HT-29 (cell line): ENCODE data around the gene CNOT6L. TPM values are rescaled to one million over a fixed set of nuclear protein-coding genes. Genes with fewer than 3 reads are reported as not detected.
A peak's percentile ranks its signal among the peaks of the same experiment; 100 is the strongest.
"Not testable (repeated sequence)": the region's sequence is repeated elsewhere in the genome, so short reads cannot be mapped to it uniquely, and the experiment has no call there.

Source experiments
- DNase-seq: peaks from one replicate; pipeline ENCODE4 v3.0.0-alpha.2; 2015; ENCODE audit warnings: low spot score
- total RNA-seq: library from RNA; depleted of rRNA; stranded (reverse); fragments of >200 nt; shearing (Covaris generic); gene quantifications from 2 replicates; pipeline ENCODE4 v1.2.3, GENCODE V29; 2014

CNOT6L gene
- total RNA-seq, 1 experiment from 2014 or later, result 3.6 TPM

- no peak for DNase-seq
Observed at GRCh38 chr4:77782102-77782835, 36.9 kb downstream of the CNOT6L start.

- not testable (repeated sequence) for DNase-seq
Observed at GRCh38 chr4:77780762-77781161, 38.4 kb downstream of the CNOT6L start.

GRCh38 chr4:77777135-77777807 lies 41.9 kb downstream of the CNOT6L start:
- DNase-seq, result no peak

GRCh38 chr4:77776182-77777134 lies 42.7 kb downstream of the CNOT6L start:
- DNase-seq, result no peak

GRCh38 chr4:77773101-77773500 lies 46.1 kb downstream of the CNOT6L start:
- DNase-seq, result no peak

DNA sequence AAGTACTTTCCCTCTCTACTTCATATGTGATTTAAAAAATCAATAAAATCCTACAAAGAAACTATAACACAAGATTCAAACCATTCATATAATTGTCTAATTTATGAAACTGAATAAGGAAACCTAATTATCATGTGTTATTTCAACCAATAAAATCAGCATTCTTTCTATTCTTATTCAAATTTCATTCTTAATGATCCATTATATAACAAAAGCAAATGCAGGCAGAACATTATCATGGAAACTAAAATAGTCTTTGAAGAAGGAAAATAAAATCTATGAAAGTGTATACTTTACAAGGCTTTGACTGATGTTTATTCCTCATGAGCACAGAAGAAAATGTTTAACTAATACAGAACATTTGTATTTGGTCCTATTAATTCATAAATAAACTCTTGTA lies 47.6 kb downstream of the CNOT6L start:
- no peak for DNase-seq

DNA sequence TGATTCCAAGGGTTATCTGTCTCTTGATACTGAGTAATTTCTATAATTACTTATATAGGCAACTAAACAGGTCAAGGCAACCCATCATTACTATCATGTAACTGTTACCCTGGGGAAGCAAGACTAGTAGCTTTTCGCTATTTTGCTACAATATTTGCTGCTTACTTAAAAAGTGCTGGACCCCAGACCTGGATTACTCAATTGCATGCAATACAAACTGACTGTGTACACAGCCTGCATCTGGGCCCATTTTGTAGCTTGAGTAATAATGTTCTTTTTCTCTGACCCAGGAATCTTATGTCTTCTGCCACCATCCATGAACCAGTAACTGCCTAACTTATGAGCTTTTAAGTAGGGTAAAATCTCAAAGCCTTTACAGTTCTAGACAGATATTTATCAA lies 53.4 kb downstream of the CNOT6L start:
- no peak for DNase-seq

DNA sequence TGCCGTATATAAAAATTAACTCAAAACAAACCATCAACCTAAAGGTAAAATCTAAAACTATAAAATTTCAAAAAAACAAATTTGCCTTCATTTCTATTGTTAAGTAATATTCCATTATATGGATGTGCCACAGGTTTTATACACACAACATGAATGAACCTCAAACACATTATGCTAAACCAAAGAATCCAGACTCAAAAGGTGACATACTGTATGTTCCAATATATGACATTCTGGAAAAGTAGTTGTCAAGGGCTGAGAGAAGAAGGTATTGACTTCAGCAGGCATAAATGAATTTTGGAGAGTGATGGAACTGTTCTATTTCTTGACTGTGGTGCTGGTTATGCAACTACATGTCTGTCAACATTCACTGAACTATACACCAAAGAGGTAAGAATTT lies 56.6 kb downstream of the CNOT6L start:
- no peak for DNase-seq

- DNase-seq, result no peak
Observed at GRCh38 chr4:77761595-77761994, 57.6 kb downstream of the CNOT6L start.

DNA sequence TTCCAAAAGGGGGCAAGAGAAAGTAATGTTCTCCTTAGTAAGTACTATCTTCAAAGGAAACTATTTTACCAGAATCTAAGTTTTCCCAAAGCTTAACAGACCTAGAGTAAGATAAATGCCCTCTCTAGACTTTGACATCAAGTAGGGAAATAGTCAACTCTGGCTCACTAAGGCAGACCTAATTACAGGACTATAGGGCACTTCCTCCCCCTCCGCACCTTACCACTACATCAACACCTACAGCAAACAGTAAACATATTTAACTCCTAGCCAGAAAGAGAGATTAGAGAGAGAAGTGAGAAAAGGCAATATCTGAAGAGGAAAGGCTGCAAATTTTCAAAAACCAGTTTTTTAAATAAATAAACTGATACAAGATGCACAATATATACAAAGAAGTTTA lies 60.4 kb downstream of the CNOT6L start:
- no peak for DNase-seq

- no peak for DNase-seq
Observed at GRCh38 chr4:77751764-77752163, 67.4 kb downstream of the CNOT6L start.

DNA sequence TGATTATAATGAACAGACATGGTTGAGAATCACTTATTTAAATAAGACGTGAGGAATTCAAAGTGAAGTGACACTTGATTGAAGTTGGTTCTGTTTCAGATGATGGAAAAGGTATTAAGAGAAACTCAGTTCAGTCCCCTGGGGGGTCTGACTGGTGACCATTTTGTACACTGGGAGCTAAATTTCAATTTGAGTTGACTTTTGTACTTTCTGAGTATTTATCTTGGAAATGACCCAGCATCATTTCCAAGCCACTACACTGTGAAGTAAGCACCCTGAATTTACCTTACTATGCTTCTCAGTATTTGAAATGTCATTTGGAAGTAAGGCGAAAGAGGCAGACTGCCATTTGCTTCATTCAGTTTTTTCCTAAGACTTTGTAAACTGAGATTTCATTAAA lies 73.4 kb downstream of the CNOT6L start:
- DNase-seq, result no peak

GRCh38 chr4:77742054-77742453 lies 77.1 kb downstream of the CNOT6L start:
- no peak for DNase-seq

DNA sequence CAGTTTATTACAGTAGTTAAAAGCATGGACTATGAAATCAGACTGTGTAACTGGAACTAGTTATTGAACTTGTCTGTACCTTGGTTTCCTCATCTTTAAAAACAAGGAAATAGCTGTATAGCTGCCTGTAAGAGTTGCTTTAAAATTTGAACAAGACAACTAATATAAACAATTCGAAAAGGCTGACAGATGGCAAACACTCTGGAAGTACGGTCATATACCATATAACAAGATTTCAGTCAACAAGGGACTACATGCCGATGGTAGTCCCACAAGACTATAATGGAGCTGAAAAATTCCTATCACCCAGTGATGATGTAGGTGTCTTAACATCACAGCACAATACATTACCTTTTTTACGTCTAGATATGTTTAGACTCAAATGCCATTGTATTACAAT lies 78.7 kb downstream of the CNOT6L start:
- no peak for DNase-seq

GRCh38 chr4:77734928-77735327 lies 84.2 kb downstream of the CNOT6L start:
- peak; percentile 67 for DNase-seq

GRCh38 chr4:77731656-77732055 lies 87.5 kb downstream of the CNOT6L start:
- no peak for DNase-seq

DNA sequence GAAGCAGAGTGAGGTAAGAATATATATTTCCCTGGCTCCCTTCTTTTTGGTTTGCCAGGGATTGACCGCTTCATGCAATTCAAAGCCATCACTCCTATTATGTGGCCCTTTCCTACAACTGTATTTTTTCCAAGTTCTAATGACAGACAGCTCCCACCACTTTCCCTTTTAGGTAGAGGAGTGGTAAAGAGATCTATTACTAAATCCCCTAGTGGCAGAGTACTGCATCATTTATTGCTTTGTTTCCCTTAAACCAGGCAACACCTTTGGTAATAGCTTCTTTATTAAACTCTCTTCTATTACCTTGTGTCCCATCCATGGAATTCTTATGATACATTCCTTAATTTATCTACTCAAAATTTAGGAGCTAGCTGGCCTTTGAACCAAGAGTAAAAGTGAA lies 90.7 kb downstream of the CNOT6L start:
- DNase-seq, result no peak

DNA sequence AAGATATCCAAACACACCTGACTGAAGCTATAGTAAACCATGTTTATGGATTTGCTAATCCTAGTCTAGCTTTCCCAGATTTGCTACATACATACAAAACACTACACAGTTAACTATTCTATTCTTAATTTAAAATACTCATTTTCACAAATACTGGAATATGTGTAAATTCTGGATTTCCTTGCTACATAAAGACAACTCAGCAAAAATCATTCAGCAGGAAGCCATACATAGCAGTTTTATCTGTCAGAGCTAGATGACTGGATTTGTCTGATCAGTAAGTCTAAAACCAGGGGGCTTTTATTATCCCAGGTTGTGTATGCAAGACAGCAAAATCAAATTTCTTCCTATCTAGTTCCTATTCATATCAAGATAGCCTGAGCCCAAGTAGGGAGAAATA lies 98.1 kb downstream of the CNOT6L start:
- DNase-seq, result no peak

DNA sequence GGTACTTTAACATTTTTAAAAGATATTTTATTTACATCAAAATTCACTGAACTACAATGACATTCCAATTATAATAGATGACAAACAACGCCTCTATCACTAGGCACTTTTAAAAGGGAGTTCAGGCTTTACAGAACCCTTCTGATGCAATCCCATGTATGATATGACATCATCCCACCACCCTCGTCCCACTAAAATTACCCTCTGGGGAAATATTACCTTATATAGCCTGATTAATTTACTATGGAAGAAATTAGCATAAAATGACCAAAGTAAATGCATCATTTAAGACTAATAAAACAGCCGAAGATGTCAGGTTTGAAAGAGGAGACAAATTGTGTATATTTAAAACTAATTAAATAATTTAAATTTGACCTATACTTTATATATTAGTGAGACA lies 100.7 kb downstream of the CNOT6L start:
- not testable (repeated sequence) for DNase-seq

GRCh38 chr4:77715414-77716290 lies 103.5 kb downstream of the CNOT6L start:
- no peak for DNase-seq

GRCh38 chr4:77714514-77714913 lies 104.7 kb downstream of the CNOT6L start:
- no peak for DNase-seq
